Gastrocnemius medialis (tissue), 4 donors: Measurements from ENCODE around the gene DPYD.

Experiments
- POLR2A ChIP-seq, 2 donors: fragments of 450-650 bp; IDR thresholded peaks; one replicate each; pipeline ENCODE4 v1.6.1; 2017; ENCODE audit warnings: antibody characterized with exemption in 2 of 2, mild to moderate bottlenecking in 2 of 2, moderate library complexity in 2 of 2
- TF ChIP-seq, protein P1 (sequence below), 5 experiments: fragments of 450-650 bp in 3 of 5; fragments of 200-600 bp in 2 of 5; sonication (generic) in 2 of 5; IDR thresholded peaks in 4 of 5; conservative IDR thresholded peaks in 1 of 5; 1 replicate in 4 of 5; 2 replicates in 1 of 5; pipeline ENCODE4 v1.5.1; 2016 to 2019; ENCODE audit warnings: antibody characterized with exemption in 5 of 5, mild to moderate bottlenecking in 3 of 5, moderate library complexity in 3 of 5

DNA sequence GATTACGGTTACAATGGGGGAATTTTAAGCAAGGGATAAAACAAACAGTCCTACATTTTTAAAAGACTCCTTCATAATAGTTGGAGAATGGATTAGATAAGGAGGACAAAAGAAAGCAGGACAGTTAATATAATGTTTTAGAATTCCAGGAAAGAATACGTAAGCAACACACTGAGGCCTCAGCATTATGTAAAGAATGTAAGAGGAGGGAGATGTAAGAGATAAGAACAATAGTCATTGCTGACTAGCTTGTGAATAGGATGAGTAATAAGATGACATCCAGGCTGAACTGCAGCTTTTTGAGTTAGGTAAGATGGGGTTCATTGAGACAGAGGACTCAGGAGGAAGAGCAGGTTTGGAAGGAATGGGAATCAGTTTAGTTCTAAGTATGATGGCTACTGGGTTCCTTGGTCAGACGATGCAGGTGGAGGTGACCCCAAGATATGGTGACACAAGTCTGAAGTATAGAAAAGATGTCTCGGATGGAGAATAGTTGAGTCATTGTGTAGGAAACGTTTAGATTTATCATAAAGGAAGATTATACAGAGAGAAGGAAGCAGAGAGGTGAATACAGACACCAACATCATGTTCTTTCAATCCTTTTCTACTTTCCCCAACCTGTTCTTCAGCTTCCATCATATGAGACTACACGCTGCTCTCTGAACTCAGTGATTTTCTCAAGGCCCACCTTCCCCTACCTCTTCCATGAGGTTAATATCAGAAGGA is 826.4 kb downstream of the DPYD start:
- TF ChIP-seq, protein P1, sequence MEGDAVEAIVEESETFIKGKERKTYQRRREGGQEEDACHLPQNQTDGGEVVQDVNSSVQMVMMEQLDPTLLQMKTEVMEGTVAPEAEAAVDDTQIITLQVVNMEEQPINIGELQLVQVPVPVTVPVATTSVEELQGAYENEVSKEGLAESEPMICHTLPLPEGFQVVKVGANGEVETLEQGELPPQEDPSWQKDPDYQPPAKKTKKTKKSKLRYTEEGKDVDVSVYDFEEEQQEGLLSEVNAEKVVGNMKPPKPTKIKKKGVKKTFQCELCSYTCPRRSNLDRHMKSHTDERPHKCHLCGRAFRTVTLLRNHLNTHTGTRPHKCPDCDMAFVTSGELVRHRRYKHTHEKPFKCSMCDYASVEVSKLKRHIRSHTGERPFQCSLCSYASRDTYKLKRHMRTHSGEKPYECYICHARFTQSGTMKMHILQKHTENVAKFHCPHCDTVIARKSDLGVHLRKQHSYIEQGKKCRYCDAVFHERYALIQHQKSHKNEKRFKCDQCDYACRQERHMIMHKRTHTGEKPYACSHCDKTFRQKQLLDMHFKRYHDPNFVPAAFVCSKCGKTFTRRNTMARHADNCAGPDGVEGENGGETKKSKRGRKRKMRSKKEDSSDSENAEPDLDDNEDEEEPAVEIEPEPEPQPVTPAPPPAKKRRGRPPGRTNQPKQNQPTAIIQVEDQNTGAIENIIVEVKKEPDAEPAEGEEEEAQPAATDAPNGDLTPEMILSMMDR (IDR thresholded peaks at IDR 0.05 in 4 of 5, conservative IDR thresholded peaks at IDR 0.05 in 1 of 5), result no peak
- TF ChIP-seq POLR2A (IDR thresholded peaks at IDR 0.05), result no peak
